GM20000 (cell line): ENCODE results near the gene STMN3.

Experiments
- DNase-seq: peaks from one replicate; pipeline ENCODE4 v3.0.0; 2012; ENCODE audit warnings: low spot score
- CTCF ChIP-seq: IDR thresholded peaks from 2 replicates; pipeline ENCODE4 v1.5.1; 2012; ENCODE audit warnings: mild to moderate bottlenecking, control low read depth; ENCODE audit errors: extremely low read depth, missing control alignments

Gene STMN3

DNA sequence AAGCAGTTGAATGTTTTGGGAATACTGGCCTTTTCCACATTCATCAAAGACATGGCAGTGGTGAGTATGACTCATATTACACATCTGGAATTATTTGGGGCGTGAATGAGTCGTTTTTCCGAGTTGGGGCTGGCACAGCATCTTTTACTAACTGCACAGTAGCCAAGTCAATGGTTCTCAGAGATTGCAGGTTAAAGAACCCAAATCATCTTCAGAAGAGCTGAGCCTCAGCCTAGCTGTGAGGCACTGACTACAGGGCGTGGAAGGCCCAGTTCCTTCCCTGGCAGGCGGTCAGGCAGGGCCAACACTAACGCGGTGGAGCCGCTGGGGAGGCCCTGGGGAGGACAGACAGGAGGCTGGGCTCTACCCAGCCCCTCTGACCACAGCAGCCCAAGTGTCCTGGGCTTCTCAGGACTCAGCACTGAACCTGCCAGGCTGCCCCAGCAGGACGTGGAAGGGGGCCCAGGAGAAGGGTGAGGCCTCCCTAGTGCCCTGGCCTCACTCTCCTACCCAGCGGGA lies 59.1 kb downstream of the STMN3 start:
- TF ChIP-seq CTCF: no peak
- no peak for DNase-seq

- no peak for TF ChIP-seq CTCF
- DNase-seq: no peak
Measured at GRCh38 chr20:63592661-63593060, 60.6 kb downstream of the STMN3 start.

- no peak for TF ChIP-seq CTCF
- DNase-seq: no peak
Measured at GRCh38 chr20:63591786-63592355, 61.4 kb downstream of the STMN3 start.

DNA sequence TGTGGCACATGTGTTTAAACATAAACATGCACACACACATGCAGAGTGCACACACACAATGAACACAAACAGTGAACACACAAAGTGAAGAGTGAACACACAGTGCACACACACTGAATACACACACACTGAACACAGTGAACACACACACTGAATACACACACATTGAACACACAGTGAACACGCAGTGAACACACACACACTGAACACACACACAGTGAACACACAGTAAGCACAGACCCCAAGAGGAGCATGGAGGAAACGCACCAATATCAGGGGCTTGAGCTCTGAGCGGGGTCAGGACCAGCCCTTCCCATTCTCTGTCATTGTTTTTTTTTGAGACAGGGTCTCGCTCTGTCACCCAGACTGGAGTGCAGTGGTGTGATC lies 62.1 kb downstream of the STMN3 start:
- DNase-seq: no peak
- no peak for TF ChIP-seq CTCF

- no peak for DNase-seq
- TF ChIP-seq CTCF: no peak
Measured at GRCh38 chr20:63590218-63591146, 62.7 kb downstream of the STMN3 start.
